ENCODE measurements around the gene RPS15.
"Not testable (repeated sequence)": the region's sequence is repeated elsewhere in the genome, so short reads cannot be mapped to it uniquely, and the experiment has no call there.

RPS15 gene

DNA sequence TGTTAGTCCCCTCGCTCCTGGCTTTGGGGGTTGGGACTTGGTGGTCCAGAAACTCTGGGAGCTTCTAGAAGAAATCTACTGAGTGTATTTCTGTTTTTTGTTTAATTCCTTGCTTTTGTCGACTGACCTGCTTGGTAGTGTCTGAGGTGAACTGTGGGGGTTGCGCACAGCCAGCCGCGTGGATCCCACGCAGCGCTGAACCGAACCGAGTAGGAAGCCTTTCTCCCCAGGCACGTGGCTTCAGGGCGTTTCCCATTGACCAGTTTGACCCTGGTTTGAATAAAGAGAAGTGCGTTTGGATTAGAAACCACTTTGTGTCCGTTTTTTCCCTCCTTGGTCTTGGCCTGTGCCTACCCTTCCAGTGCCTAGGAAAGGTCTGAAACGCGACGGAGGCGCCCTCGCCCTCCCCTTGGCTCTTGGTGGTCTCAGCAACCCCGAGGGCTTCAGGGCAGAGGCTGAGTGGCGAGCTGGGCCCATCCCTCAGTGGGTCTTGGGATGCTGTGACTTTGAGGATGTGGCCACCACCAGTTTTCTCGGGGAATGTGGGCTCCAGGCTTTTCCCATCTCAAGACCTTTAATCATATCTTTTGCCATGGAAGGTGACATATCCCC is 2.7 kb upstream of the RPS15 start:
- no peak for DNase-seq (ENCODE audit: low read depth)

DNA sequence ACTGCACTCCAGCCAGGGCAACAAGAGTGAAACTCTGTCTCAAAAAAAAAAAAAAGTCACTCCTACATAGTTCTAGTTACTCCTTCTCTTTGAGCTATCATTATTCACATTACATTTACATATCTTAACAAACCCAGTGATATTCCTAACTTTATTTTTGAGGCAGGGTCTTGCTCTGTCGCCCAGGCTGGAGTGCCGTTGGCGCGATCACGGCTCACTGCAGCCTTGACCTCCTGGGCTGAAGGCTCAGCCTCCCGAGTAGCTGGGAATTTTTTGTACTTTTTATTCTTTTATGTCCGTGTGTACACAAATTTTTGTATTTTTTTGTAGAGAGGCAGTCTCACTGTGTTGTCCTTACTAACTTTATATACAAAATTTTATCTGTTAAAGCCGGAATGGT is 587 bp upstream of the RPS15 start:
- no peak for DNase-seq (ENCODE audit: low read depth)

DNA sequence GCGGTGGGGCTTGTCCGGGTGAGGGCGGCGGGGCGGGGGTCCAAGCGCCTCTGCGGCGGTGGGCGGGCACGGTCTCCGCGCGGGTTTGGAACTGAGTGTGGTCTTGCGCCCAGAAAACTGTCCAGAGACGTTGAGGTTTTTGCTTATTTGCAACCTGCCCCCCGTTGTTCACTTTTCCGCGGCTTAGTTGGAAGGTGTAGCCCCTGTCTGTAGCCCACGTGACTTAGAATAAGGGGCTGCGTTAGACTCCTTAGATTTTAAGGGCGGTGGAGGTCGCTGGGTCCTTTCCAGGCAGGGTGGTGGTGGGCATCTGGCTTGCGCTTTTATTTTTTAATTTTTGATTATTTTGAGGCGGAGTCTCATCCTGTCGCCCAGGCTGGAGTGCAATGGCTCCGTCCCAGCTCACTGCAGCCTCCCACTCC is 748 bp downstream of the RPS15 start:
- DNase-seq (ENCODE audit: low read depth) = no peak

DNA sequence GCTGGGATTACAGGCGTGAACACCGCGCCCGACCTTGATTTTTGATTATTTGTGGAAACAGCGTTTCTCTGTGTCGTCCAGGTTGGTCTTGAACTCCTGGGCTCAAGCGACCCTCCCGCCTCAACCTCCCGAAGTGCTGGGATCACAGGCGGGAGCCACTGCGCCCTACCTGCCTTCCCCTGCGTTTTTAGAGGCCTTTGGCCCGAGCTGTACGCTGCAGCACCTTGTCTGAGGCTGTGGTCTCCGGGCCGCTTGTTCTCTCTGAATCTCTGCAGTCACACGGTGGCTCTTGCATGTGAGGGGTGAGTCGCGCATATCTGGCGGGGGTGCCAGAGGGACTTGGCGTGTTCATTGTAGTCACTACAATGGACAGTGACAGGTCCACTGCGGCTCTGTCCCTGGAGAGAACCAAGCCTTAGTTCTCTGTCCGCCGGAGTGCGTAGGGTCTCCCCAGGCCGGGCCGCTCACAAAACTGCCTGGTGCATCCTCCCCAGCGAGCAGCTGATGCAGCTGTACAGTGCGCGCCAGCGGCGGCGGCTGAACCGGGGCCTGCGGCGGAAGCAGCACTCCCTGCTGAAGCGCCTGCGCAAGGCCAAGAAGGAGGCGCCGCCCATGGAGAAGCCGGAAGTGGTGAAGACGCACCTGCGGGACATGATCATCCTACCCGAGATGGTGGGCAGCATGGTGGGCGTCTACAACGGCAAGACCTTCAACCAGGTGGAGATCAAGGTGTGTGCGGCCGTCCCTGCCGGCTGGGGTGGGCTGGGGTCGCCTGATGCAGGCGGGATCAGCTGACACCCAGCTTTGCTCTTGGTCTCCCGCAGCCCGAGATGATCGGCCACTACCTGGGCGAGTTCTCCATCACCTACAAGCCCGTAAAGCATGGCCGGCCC is 1.6 kb downstream of the RPS15 start:
- not testable (repeated sequence) for DNase-seq (ENCODE audit: low read depth)

DNA sequence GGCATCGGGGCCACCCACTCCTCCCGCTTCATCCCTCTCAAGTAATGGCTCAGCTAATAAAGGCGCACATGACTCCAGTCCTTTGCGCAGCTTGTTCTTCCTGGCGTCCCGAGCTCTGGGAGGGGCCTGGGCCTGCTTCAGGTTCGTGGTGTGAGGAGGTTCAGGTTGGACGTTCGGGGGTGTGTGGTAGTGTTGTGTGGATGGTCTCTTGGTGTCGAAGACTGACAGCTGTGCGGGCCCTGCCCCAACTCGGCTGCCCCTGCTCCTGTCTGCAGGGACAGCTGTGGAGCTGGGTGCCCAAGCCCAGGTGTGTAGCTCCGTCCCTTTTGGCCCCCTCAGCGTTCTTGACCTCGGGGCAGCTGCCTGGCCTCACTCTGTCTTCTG is 2.2 kb downstream of the RPS15 start:
- no peak for DNase-seq (ENCODE audit: low read depth)

DNA sequence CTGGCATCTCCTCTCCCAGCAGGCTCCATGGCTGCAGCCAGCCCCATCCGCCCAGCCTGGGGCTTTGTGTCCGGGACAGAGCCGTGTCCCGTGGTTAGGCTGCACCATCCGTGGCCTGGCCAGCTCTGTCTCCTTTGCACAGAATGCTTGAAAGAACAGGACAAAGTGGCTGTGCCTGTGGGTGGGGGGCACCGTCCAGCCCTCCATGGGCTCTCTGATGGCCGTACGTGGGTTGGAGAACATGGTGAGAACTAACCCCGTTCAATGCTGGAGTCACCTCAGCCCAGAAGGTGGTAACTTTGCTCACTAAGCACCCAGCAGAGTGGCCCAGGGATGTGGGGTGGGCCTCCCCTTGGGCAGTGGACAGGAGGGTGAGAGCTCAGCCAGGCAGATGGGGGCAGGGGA is 2.8 kb downstream of the RPS15 start:
- DNase-seq (ENCODE audit: low read depth) = no peak

DNA sequence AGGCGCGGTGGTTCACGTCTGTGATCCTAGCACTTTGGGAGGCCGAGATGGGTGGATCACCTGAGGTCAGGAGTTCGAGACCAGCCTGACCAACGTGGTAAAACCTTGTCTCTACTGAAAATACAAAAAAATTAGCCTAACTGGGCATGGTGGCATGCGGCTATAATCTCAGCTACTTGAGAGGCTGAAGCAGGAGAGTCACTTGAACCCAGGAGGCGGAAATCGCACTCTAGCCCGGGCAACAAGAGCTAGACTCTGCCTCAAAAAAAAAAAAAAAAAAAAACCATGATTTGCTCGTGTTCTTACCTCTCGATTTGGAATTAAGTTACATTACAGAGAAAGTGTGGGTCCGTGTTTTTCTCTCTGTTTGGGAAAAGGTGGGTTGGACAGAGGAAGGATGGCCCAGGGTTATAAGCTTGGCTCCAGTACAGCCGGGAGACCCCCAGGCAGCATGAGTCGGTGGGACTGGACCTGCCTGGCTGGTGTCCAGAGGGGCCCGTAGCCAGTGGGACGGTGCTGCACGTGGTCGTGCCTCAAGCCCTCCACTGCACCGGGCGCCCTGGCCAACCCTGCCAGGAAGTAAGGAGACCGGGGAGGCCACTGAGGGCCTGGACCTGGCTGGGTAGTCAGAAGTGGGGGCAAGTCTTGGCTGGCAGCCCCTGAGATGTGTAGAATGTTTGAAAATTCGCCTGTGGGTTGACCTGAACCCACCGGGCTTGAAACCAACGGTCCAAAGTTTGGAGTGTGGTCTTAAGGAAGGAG is 3.7 kb downstream of the RPS15 start:
- DNase-seq (ENCODE audit: low read depth) = no peak

DNA sequence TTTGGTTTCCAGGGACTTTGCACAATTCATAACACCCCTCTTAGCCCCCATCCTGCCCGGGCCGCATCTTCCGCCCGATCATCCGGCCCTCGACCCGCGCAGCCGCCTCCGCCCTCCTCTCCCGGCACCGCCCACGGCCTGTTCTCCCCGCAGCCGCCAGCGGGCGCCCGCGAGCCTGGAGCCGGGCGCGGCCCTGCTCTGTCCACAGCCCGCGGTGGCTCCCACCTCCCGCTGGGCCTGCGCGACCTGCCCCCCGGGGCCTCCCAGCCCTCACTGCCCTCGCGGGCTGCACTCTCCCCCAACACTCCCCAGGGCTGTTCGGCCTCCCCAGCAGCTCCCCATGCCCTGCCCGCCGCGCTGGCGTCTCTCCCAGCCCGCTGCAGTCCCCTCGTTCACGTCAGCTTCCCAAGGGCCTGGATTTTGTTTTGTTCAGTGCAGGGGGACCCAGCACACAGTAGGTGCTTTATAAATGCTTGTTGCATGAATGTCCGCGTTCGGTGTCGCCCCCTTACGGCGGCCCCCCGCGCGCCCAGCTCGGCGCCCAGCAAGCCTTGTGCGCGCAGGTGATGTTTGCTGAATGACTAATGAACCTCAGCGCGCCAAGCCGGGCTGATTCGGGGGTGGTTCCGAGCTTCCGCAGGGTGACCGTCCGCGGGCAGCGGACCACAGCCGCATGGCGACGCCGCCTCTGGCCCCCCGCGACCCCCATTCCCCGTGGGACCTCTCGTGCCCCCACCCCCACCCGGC is 7.2 kb downstream of the RPS15 start:
- no peak for DNase-seq (ENCODE audit: low read depth)

DNA sequence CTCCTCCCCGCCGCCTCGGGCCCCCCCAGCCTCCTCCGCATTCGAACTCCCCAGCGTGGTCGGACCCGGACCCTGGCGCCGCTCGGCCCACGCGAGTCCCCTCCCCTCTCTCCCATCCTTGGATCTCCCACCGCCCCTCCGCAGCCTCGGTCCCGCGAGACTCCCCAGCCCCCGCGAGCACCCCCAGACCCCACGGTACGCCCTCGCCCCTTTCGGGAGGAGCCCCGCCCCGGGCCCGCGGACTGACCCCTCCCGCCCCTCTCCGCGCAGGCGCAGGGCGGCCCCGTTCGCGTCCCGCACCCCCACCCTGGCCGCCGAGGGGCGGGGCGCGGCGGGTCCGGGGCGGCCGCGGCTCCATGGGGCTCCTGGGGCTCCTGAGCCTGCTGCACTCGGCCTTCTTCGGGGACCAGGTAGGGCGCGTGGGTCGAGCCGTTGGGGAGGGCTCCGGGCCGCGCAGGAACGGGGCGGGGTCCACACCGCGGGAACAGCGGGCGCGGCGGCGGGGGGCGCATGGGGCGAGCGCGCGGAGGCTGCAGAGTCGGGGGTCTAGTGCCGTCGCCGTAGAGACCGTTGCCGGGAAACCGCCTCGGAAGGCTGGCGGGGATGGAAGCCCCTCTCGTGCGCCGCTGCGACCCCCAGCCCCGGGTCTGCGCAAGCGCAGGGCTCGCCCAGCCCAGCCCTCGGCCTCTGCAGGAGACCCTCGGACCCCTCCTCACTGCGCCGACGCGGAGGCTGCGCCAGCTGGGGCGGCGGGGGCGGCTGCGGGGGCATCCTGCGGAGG is 7.9 kb downstream of the RPS15 start:
- no peak for DNase-seq (ENCODE audit: low read depth)

DNA sequence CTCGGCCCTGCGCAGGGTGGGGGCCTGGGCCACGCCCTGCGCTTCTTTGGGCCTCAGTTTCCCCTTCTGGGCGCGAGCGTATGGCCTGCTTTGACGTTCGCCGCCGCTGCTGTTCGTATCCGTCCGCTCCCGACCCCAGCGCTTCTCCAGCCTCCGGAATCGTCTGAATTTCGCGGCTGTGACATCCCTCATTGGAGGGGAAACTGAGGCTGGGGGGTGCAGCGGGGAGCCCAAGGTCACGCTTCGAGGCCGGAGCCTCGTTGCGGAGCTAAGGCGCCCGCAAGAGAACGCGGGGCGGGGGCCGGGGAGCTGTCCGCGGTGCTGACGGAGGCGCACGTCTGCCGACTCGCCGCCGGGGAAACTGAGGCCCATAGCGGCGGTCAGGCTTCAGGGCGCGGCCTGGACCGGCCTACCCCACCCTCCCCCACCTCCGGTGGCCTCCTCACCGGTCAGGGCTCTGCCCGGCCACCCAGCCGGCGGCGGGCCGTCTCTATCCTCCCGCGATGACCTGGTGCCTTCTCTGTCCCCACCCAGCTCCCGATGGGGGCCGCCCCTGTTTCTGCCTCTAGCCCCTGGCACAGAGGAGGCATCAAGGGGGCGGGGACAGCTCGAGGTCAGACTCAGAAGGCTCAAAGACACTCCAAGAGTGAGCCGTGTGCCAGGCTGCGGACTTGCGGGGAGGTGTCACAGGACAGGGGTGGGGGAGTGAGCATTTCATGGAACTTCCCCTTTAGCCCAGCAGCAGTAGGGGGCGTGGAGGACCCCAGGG is 8.7 kb downstream of the RPS15 start:
- DNase-seq (ENCODE audit: low read depth) = no peak

DNA sequence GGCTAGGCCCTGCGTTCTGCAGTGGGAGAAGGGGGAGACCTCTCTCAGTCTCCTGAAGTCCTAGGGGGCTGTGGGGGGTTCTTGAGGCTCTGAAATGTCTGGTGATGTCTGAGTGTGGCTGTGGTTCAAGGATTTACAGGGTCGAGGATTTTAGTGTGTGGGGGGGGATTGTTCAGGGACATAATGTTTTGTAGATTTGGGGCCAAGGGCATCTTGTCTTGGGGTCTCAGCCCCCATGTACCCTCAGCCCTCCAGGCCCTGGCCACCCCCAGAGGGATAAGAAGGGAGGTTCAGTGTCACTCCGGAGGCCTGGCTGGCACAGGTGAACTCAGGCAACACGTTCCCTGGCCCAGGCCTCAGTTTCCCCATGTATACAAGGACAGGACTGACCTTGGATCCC is 9.3 kb downstream of the RPS15 start:
- no peak for DNase-seq (ENCODE audit: low read depth)

DNA sequence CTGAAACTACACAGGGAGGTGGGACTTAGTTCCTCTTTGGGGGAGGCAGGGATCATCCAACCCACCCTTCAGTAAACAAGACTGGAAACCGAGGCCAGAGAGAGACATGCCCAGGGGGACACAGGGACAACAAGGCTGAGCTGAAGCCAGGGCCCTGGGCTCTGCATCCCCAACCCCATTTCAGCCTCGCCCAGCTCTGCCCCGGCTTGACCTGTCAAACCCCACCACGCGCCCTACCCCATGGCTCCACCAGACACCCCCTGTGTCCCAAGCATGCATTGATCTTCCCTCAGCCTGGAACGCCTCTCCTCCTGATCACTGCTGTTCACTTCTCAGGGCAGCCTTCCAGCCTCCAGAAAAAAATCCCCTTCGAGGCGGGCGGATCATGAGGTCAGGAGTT is 9.7 kb downstream of the RPS15 start:
- DNase-seq (ENCODE audit: low read depth) = no peak

DNA sequence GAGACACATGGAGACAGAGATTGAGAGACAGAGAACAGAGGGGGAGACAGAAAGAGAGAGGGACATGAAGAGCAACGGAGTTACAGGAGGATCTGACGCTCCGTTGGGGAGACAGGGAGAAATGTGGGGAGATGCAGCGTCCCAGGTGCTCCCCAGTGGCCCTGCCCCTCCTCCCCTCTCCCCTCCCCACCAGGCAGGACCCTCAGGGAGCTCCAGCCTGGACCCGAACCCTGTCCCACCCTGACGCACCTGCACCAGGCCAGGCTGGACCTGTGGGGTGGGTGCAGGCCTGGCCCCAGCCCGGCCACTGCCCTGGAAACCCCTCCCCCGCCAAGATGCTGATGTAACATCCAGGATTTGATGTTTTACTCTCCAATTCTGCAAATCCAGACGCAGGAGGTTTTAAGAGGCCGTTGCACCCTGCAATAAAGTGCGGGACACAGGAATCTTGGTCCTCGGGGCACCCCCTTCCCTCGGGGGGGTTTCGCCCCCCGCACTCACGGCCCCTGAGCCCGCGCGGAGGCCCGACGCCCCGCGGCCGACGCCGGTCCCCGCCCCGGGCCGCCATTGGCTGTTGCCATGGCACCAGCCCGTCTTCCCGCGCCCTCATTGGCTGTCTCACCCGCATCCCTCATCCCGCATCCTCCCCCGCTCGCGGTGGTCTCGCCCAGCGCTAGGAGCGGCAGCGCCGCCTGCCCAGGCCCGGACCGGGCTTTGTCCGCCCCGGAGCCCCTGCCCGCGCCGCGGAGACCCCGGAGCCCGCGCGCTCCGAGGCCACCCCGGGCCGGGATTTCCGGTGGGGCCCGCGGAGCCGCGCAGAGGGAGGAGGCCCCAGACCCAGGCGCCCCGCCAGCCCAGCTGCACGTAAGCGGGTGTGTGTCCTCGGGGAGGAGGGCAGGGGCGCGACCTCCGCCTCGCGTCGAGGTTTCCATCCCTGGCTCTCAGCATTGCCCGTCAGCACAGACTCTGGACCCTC is 11.6 kb downstream of the RPS15 start, which contains the start of gene APC2:
APC2 (plus strand) TSS at position 655 of the 976 bp plus-strand sequence. CDS start 2,881 bp downstream, outside the sequence.
- no peak for DNase-seq (ENCODE audit: low read depth)

DNA sequence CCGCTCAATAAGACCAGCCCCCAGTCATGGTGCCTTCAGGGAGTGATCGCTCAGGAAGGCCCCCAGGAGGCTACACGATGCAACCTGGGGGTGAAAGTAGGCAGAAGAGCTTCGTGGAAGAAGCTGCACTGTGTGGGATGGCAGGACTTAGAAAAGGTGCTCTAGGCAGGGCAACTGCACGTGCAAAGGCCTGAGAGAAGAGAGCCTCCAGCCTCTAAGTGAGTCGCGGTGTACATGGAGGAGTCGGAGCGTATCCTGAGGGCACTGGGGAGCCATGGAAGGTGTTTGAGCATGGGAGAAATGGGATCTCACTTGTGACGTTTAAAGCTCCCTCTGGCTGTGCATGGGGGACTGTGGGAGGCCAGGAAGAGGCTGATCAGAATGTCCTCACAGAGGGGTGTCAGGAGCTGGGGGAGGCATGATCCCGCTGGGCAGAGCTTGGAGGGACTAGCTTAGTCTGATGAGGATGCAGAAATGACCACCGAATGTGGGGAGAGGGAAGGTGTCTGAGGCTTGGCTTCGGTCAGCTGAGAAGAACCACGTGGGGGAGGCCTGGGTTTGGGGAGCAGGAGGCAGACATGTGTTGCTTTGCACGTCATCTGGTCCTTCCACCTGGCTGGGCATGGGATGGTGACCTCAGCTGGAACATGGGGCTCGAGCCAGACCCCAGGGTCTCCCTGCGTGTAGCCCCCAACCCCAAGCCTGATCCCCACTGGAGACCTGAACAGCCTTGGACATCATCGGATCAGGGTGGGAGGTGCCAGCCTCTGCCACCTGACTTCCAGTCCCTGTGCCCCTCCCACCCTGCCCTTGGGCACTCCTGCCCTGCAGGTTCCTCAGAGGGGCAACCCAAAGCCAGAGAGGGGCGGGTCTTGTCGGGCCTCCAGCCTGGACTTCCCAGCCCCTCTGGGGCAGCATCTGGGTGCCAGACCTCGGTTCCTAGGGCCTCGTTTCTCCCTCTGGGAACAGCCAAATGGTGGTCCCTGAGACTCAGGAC is 12.8 kb downstream of the RPS15 start:
- DNase-seq (ENCODE audit: low read depth) = no peak

DNA sequence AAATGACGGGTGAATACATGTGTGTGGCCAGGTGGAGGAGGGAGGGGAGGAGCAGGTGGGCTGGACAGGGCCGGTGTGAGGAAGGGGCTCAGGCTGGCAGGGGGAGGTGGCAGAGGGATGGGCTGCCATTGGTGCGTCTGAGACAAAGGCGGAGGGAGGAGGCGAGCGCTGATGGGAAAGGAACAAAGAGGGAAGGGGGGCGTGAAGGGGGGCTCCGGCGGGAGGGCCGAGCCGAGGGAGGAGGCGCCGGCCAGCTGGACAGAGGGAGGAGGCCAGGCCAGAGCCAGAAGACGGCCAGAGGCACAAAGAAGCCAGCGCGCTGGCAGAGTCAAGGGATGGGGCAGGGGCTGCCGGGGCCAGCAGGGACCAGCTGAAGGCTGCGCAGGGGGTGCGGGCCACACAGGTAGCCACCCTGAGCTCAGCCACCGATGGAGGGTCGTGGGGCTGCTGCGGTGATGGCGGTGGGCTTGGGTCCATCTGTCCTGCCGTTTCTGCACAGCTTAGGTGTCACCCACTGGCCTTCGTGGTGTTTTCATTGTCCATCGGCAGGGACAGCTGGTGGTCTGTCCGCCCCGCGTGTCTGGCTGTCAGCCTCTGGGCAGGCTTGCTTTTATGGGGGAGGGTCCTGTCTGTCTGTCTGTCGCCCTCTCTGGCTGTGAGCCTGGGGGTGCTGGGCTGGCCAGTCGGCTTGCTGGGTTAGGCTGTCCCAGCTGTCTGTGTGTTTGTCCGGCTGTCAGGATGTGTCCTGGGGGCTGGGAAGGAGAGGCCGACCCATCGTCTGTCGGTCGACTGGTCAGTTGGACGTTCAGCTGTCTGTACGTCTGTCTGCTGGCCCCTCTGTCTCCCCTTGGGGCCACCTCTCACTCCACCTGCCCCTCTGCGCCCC is 14.0 kb downstream of the RPS15 start:
- no peak for DNase-seq (ENCODE audit: low read depth)

DNA sequence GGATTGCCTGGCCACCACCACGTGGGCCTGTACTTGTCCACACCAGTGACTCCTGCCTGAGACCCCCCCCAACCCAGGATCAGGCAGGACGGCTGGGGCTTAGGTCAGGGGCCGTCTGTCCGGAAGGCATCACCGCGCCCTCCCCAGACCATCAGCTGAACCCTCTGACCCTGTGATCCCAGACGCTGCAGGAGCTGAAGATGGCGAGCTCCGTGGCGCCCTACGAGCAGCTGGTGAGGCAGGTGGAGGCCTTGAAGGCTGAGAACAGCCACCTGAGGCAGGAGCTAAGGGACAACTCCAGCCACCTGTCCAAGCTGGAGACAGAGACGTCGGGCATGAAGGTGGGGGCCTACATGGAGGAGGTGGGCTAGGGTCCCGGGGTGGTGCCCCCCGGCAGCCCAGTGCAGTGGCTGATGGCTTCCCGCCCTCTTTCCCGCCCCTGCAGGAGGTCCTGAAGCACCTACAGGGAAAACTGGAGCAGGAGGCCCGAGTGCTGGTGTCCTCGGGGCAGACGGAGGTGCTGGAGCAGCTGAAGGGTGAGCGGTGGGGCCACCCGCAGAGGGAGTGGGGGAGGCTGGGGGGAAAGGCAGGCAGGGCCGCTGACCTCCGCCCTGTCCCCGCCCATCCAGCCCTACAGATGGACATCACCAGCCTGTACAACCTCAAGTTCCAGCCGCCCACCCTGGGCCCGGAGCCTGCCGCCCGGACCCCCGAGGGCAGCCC is 14.8 kb downstream of the RPS15 start:
- DNase-seq (ENCODE audit: low read depth) = no peak

Measured in fibroblast of the conjunctiva (primary cell).